Esophagus muscularis mucosa (tissue), 2 donors: Measurements from ENCODE around the gene FLT4.

Source experiments
- EP300 ChIP-seq: sonication (generic); formaldehyde crosslinking; IDR thresholded peaks from one replicate; pipeline ENCODE4 v1.6.1; 2017; ENCODE audit warnings: antibody characterized with exemption
- POLR2A ChIP-seq: fragments of 450-650 bp; IDR thresholded peaks from one replicate; pipeline ENCODE4 v1.6.1; 2017; ENCODE audit warnings: antibody characterized with exemption, moderate library complexity, mild to moderate bottlenecking, low read depth

- TF ChIP-seq POLR2A (no peak), EP300 (no peak)
These were observed 16.6 kb downstream of the FLT4 start for GRCh38 chr5:180632768-180633167.
